Stomach (tissue), 4 donors: ENCODE data around the gene MAB21L1.

Experiments
- CTCF ChIP-seq, 7 experiments: fragments of 450-650 bp in 4 of 7; fragments of 200-600 bp in 3 of 7; sonication (generic) in 3 of 7; IDR thresholded peaks; one replicate each; pipeline ENCODE4 v1.5.1; 2016 to 2019; ENCODE audit warnings: antibody characterized with exemption in 7 of 7, control low read depth in 2 of 7, mild to moderate bottlenecking in 1 of 7
- POLR2AphosphoS5 ChIP-seq, 3 donors: sonication (generic); formaldehyde crosslinking; IDR thresholded peaks; one replicate each; pipeline ENCODE4 v1.6.1; 2016; ENCODE audit warnings: antibody characterized with exemption in 3 of 3

GRCh38 chr13:35514061-35514477 lies 37.6 kb upstream of the MAB21L1 start:
- TF ChIP-seq POLR2AphosphoS5 (IDR thresholded peaks at IDR 0.05) (no peak), CTCF (IDR thresholded peaks at IDR 0.05) (no peak)
